Measurements from ENCODE around the gene CCDC86.
"Not testable (repeated sequence)": the region's sequence is repeated elsewhere in the genome, so short reads cannot be mapped to it uniquely, and the experiment has no call there.

The CCDC86 gene, protein sequence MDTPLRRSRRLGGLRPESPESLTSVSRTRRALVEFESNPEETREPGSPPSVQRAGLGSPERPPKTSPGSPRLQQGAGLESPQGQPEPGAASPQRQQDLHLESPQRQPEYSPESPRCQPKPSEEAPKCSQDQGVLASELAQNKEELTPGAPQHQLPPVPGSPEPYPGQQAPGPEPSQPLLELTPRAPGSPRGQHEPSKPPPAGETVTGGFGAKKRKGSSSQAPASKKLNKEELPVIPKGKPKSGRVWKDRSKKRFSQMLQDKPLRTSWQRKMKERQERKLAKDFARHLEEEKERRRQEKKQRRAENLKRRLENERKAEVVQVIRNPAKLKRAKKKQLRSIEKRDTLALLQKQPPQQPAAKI

DNA sequence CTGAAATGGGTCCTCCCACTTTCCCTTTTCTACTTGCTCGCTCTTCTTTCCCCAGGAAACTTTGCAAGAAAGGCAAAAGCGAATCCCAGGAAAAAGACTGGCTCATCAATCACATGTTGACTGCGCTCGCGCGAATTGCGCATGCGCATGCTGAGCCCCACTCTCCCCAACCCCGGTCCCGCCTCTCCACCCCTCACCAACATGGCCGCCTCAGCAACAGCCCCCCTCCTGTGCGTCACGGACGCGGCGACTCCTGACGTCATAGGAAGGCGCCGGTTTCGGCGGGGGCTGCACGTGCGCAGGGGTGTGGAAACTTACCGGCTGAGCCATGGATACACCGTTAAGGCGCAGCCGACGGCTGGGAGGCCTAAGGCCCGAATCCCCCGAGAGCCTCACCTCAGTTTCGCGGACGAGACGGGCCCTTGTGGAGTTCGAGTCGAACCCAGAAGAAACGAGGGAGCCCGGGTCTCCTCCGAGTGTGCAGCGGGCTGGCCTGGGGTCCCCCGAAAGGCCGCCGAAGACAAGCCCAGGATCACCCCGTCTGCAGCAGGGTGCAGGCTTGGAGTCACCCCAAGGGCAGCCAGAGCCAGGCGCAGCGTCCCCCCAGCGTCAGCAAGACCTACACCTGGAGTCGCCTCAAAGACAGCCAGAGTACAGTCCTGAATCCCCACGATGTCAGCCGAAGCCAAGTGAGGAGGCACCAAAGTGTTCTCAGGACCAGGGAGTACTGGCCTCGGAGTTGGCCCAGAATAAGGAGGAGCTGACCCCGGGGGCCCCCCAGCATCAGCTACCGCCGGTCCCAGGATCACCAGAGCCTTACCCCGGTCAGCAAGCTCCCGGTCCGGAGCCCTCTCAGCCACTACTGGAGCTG, at the start of gene CCDC86:
Gene CCDC86, plus strand, starts transcription at position 317 of the 871 bp plus-strand sequence. Its CDS starts 12 bp downstream, at position 329.
- DNase-seq (ENCODE audit: low spot score), result peak; percentile 96

DNA sequence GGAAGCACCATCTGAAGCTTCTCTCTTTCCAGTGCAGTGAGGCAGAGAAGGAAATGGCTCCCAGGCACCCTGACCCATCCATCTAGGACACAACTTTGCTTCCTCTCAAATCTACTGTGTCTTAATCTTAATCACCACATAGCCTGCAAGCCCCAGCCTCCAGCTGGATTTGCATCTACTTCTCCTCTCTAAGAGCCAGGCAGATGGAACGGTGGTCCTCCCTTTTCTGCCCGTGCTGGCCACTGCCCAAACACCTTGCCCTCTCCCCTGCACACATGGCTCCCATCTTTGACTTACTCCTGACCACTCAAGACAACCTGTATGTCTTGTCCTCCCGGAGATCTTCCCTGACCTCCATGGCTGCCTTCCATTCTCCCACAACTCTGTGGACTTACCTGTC, 49.4 kb upstream of the CCDC86 start:
- no peak for DNase-seq (ENCODE audit: low spot score)

DNA sequence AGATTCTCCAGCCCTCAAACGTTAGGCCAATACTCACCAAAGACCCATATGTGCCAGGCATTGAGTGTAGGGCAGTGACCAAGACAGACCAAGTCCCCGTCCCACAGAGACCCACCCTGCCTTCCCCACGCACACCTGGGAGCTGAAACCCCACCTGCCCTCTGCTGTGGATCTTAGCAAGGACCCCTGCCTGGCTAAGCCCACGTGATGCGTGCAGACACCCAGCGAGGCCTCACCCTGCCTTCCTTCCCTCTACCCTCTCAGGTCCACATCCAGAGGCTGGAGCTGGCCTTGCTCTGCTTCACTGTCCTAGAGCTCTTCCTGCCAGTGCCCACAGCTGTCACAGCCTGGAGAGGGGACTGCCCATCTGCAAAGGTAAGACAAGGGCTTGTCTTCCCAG, 46.6 kb upstream of the CCDC86 start:
- DNase-seq (ENCODE audit: low spot score), result no peak

DNA sequence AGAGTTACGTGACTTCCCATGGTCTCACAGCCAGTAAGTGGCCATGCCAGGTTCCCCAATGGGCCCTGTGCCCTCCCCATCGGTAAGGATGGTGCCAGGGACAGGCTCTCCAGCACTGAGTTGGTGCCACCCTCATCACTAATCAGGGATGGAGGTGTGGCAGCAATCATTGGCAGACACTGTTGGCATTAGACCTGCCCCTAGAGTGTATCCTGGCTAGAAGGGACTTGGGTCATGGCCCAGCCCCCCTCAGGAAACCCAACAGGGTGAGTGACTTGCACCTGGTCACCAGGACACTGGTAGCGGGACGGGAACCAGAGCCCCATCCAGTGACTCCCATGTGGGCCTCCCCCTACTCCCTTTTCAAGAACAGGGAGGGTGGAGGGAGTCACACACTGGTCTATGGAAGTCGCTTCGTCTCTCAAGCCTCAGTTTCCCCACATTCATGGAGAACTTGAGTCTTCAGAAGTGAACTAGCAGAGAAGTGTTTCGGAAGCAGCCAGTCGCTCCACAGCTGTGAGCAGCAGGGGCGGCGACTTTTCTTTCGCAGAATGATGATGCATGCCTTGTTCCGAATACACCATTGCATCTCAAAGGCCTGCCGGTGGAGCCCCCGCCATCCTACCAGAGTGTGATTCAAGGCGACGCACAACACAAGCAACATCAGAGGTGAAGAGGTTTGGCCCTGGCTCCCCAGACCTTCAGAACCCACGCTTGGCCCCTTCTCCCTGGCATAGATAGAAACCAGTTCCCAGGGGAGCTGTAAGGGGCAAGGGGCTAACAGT, 43.9 kb upstream of the CCDC86 start:
- DNase-seq (ENCODE audit: low spot score), result no peak

DNA sequence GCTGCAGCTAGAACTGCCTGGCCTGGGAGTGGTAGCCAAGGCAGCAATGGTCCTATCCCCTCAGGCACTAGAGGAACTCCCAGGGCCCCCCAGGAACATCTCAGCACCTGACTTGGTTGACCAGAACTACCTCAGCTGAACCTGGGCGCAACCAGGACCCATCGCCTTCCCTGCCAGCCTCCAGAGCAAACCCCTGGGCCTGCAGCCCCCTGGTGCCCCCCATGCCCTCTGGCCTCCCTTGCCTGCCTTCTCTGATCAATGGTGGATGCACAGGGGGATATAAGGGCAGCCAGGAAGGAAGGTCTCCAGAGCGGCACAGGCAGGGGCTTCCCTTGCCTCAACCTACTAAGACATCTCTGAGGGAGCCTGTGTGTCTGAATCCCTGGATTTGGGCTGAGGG, 43.3 kb upstream of the CCDC86 start:
- DNase-seq (ENCODE audit: low spot score), result no peak

DNA sequence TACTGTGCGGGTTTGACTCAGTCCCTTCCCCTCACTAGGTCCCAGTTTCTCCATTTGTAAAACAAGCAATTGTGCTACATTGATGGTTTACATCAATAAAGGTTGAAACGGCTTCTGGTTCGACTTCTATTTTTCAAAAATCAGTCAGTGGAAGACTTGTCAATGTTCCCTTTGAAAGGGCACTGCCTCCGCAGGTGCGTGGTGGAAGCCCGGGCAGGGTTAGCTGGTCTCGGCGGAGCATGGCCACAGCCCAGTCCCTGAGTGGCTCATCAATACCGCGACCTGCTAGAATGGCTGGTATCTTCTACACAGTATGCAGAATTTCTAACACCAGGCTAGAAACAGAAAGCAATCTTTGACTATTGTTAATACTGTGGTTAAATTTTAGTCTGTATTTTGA, 40.7 kb upstream of the CCDC86 start:
- no peak for DNase-seq (ENCODE audit: low spot score)

DNA sequence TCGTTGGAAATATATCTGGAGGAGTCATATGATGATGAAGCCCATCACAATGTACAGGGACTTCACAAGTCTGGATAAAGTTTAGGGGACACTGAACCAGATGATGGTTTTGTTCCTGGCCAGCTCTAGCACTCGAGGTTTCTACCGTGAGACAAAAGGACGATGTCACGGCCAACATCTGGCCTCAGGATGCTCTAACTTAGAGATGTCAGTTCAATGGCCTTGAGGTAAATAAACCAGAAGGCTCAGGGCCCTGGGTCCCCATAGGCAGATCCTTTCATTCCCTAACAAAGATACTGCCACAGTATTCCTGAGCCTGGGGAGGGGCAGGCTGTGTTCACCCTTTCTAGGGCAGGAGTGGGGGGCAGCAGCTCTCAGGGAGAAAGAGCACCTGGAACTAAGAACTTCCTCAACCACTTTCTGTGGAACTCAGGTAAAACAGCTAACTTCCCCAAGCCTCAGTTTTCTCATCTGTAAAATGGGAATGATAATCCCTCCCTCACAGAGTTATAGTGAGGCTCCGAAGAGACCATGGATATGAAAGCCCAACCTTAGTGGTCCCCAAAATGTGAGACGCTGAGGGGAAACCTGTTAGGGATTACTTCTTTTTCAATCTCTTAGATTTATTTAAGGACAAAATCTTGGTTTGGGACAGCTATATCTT, 38.5 kb upstream of the CCDC86 start:
- no peak for DNase-seq (ENCODE audit: low spot score)

DNA sequence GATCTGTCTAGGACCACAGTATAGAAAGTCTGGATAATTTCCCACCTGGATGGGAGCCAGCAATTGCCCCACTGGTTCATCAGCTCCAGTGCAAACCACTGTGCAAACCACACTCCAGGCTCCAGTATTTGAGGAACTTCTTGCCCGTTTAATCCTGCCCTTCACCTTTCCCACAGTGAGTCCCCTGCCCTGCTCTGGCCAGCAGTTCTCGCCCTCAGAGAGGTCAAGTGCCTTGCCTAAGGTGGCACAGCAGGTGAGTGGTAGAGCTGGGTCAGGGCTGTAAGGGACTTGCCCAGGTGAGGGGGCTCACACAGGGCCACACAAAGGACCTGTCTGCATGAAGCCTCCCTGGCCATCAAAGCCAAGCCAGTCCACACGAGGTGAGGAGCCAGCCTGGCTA, 32.7 kb upstream of the CCDC86 start:
- no peak for DNase-seq (ENCODE audit: low spot score)

DNA sequence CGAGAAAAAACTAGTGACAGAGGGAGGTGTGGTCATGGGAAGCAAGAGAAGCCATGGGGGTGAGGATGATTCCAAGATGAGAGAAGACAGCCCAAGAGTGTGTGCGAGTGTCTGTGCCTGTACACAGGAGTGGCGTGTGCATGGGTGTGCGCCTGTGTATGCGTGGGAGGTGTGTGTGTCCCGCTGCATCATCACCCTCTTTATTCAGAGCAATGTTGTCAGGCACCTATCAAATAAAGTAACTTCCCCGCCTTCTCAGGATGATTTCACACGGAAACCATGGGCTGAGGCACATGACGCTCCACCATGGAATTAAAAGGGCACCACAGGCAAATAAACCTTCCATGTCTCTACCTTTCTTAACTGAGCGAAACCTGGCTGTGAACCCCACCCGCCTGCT, 32.2 kb upstream of the CCDC86 start:
- DNase-seq (ENCODE audit: low spot score), result no peak

DNA sequence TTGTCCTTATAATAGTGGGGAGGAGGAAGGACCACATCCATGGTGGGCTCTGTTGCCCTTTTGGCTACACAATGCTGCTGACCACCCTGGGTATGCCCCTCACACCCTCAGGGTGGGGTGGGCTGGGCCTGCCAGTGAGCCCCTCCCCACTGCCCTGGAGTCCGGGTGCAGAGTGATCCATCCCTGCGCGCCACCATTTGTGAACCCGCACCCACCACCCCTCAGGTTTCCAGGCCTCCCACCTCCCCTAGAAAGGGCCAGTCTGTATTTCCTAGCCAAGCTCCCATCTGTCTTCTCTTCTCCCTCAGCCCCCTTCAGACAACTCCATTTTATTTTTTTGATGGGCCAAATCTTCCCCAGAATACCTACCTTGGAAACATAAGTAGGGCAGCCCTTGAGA, 31.8 kb upstream of the CCDC86 start:
- no peak for DNase-seq (ENCODE audit: low spot score)

DNA sequence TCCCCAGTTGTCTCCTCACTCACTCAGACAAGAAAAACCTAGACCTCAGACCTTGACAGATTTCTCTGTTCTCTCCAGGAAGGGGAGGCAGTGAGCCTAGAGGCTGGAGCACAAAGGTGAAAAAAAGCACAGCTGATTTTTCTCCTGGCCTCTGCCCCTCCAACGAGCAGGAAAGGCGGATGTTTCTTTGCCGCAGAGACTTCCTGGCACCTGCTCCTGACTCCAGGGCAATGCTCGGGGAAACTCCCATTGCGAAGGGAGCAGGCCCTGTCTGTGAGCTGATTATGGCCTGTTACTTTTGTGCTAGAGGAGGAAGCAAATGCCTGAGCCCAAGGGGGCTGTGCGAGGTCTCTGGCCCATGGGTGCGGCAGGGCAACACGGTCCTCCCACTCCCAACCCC, 31.3 kb upstream of the CCDC86 start:
- DNase-seq (ENCODE audit: low spot score), result no peak

DNA sequence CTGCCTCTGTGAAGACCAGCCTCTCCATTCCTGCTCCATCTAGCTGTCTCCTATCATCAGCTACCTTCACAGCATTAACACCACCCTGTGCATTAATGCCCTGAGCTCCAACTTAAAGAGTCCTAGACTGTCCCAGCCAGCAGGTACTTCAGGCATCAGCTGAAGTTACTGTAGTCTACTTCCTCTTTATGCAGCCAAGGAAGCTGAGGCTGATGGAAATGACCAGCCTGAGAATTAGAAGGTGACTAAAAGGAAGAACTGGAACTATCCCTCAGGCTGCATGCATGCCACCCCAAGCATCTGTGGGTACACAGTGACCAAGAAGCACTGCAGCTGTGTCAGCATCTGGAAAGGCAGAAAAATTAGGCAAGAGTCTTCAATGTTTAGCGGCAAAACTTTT, 28.6 kb upstream of the CCDC86 start:
- no peak for DNase-seq (ENCODE audit: low spot score)

DNA sequence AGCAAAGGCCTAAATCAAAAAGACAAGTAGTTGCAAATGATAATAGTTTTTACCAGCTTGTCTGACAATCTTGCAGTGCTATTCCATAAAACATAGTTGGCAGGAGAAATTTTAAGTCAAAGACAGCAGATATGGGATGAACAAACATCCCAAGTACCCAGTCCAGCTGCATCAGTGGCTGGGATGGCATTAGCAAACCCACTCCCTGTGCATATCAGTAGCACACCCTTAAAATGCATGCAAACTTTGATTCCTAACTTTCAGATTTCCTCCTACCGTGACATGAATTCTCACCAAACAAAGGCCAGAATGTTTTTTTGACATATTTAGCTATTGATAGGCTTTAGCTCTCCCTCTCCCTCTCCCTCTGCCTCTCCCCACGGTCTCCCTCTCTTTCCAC, 27.8 kb upstream of the CCDC86 start:
- no peak for DNase-seq (ENCODE audit: low spot score)

DNA sequence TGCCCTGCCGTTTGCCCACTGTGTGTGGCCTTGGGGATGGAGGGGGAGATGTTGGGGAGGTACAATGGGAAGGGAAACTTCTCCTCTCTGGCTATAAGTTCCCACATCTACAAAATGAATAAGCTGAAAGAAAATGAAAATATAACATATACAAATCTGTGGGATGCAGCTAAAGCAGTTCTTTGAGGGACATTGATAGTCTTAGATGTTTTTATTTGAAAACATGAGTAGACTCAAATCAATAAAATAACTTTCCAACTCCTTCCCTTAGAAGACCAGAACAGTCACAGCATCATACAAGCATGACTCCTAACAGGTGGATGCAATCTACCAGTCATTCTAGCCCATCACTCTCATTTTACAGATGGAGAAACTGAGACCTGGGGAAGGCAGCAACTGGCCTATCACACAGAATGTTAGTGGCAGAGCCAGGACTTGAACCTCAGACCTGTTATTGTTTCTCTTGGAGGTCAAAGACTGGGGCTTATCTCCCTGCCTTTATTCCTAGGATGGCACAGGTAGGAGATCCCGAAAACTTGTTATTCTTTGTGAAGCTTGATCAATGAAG, 25.2 kb upstream of the CCDC86 start:
- DNase-seq (ENCODE audit: low spot score), result no peak

DNA sequence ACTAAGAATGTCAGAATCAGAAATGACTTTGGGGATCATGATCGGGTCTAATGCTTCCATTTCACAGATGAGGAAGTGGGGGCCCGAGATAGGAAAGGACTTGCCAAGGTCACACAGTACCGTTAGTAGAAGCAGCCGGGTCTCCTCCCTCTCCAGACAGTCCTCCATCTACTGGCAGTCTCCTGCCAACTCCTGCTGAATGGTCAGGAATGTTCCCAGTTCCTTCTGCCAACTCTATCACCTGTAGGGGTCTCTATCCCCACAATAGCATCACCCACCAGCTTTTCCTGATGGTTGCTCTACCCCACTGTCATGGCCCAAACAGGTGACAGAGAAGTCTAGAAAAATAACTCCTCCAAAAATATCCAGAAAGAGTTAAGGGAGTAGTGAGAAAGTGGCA, 23.9 kb upstream of the CCDC86 start:
- no peak for DNase-seq (ENCODE audit: low spot score)

DNA sequence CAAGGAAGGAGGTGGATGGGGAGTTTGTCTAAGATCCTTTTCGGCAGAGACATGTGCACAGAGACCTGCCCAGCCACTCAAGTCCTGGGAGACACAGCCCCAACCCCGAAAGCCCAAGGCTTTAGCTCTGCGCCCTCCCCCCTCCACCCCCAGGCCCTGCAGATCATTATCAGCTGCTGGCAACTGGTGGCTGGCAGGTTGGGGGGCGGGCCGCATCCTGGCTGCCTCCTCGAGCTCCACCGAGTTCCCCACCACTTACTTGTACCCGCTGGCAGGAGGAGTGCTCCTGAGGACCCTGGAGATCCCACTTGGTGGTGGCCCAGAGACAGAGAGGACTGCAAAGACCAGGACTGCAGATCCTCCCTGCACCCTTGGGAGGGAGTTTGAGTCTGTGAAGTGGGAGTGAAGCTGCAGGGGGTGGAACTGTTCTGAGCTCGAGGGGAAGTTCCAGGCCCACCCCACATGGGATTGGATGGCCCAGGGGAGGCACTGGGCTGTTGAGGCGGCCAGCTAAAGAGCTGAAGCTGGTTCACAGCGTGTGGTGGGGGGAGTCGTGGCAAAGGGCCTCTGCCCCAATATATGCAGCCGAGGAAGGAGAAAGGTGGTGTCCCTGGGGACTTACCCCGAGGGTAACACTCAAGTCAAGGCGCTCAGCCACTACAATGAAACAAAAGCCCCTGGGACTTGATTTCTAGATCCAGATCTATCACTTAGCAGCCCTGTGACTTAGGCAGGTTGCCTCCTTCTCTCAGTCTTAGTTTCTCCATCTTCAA, 19.9 kb upstream of the CCDC86 start:
- DNase-seq (ENCODE audit: low spot score), result no peak

DNA sequence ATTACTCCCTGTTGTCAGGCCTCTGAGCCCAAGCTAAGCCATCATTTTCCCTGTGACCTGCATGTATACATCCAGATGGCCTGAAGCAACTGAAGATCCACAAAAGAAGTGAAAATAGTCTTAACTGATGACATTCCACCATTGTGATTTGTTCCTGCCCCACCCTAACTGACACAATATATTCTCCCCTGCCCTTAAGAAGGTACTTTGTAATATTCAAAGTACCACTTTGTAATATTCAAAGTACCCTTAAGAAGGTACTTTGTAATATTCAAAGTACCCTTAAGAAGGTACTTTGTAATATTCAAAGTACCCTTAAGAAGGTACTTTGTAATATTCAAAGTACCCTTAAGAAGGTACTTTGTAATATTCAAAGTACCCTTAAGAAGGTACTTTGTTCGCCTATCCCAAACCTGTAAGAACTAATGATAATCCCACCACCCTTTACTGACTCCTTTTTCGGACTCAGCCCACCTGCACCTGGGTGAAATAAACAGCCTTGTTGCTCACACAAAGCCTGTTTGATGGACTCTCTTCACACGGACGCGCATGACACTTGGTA, 18.1 kb upstream of the CCDC86 start:
- not testable (repeated sequence) for DNase-seq (ENCODE audit: low spot score)

DNA sequence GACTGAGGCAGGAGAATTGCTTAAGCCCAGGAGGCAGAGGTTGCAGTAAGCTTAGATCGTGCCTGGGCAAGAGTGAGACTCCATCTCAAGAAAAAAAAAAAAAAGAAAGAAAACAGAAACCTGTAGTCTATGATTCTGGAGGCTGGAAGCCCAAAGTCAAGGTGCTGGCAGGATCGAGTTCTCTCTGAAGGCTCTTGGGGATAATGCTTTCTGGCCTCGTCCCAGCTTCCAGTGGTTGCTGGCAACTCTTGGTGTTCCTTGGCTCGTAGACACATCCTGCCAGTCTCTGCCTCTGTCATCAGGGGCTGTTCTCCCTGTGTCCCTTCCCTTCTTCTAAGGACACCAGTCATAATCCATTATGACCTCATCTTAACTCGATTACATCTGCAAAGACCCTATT, 16.8 kb upstream of the CCDC86 start:
- no peak for DNase-seq (ENCODE audit: low spot score)

DNA sequence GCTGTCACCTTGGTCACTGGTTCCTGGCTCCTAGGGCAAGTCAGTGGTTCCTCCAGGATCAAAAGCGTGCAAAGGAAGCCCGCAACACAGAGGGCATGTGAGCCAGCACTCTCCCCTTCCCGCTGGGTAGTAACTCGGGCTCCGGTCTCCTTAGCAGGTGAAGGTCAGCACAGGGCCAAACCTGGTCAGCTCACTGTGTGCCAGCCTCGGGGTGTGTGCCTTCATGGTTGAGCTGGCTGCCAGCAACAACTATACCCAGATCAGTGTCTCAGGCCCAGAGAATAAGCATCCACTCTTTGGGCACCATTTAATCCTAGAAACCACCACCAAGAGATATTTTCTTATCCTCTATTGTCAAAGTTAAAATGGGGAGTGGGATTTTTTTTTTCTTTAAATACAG, 16.1 kb upstream of the CCDC86 start:
- DNase-seq (ENCODE audit: low spot score), result no peak

DNA sequence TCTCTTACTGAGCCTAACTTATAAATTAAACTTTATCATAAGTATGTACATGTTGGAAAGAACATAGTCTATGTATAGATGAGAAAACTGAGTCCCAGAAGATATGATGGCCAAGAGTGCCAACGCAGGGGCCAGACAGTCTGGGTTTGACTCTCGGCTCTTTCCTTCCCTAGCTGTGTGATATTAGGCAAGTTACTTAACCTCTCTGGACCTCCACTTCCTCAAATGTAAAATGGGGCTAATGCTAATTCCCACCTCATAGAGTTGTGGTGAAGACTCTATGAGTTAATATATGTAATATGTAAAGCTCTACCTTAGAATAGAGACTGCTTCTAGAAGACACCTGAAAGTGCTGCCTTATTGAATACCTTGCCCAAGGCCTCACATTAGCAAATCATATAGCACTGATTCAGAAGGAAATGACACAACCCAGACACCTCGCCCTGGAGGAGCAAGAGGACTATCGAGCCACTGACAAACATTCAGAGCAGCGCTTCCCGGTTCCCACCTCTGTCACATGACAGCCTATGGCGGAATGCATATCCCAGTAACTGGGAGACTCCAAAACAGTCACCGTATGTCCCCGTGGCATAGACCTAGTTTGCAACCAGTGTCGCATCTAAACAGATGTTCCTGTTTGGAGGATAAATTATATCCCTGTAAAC, 11.3 kb upstream of the CCDC86 start:
- no peak for DNase-seq (ENCODE audit: low spot score)

Measured in cerebellar cortex (tissue), 1 donor.